ENCODE data around the gene NNAT.
"Not testable (repeated sequence)": the region's sequence is repeated elsewhere in the genome, so short reads cannot be mapped to it uniquely, and the experiment has no call there.

NNAT gene

GRCh38 chr20:37552415-37552814 lies 31.4 kb downstream of the NNAT start:
- Histone ChIP-seq H3K4me1 (ENCODE audit: insufficient read depth, low read length) (peaks cover 5% of the 10 kb centered on the region; the same call in 1 of the 2 replicates), H3K27ac (ENCODE audit: low read length) (no peak overlapping the region), H3K36me3 (ENCODE audit: insufficient read depth, low read depth, low read length) (no peaks in the 10 kb centered on the region), H3K9ac (ENCODE audit: low read depth, low read length) (no peak overlapping the region), H3K4me3 (ENCODE audit: low read length) (no peak overlapping the region), H3K27me3 (ENCODE audit: insufficient read depth, low read length) (no peaks in the 10 kb centered on the region), H3K9me3 (ENCODE audit: insufficient read depth, low read depth, low read length) (no peaks in the 10 kb centered on the region)

GRCh38 chr20:37554721-37555298 lies 33.8 kb downstream of the NNAT start:
- H3K4me3 ChIP-seq (ENCODE audit: low read length); H3K9ac ChIP-seq (ENCODE audit: low read depth, low read length); H3K36me3 ChIP-seq (ENCODE audit: insufficient read depth, low read depth, low read length); H3K9me3 ChIP-seq (ENCODE audit: insufficient read depth, low read depth, low read length); H3K27me3 ChIP-seq (ENCODE audit: insufficient read depth, low read length); H3K27ac ChIP-seq (ENCODE audit: low read length); H3K4me1 ChIP-seq (ENCODE audit: insufficient read depth, low read length): not testable (repeated sequence)

- Histone ChIP-seq H3K9ac (ENCODE audit: low read depth, low read length) (no peak overlapping the region), H3K27ac (ENCODE audit: low read length) (no peak overlapping the region), H3K36me3 (ENCODE audit: insufficient read depth, low read depth, low read length) (no peaks in the 10 kb centered on the region), H3K4me3 (ENCODE audit: low read length) (no peak overlapping the region), H3K27me3 (ENCODE audit: insufficient read depth, low read length) (no peaks in the 10 kb centered on the region), H3K9me3 (ENCODE audit: insufficient read depth, low read depth, low read length) (no peaks in the 10 kb centered on the region), H3K4me1 (ENCODE audit: insufficient read depth, low read length) (no peaks in the 10 kb centered on the region)
Observed at GRCh38 chr20:37556538-37556937, 35.5 kb downstream of the NNAT start.

GRCh38 chr20:37558306-37558705 lies 37.3 kb downstream of the NNAT start:
- Histone ChIP-seq H3K4me1 (ENCODE audit: insufficient read depth, low read length) (no peaks in the 10 kb centered on the region), H3K9ac (ENCODE audit: low read depth, low read length) (no peak overlapping the region), H3K27ac (ENCODE audit: low read length) (no peak overlapping the region), H3K36me3 (ENCODE audit: insufficient read depth, low read depth, low read length) (no peaks in the 10 kb centered on the region), H3K9me3 (ENCODE audit: insufficient read depth, low read depth, low read length) (no peaks in the 10 kb centered on the region), H3K4me3 (ENCODE audit: low read length) (no peak overlapping the region), H3K27me3 (ENCODE audit: insufficient read depth, low read length) (no peaks in the 10 kb centered on the region)

- Histone ChIP-seq H3K27ac (ENCODE audit: low read length) (no peak overlapping the region), H3K4me3 (ENCODE audit: low read length) (no peak overlapping the region), H3K9ac (ENCODE audit: low read depth, low read length) (no peak overlapping the region), H3K4me1 (ENCODE audit: insufficient read depth, low read length) (no peaks in the 10 kb centered on the region), H3K27me3 (ENCODE audit: insufficient read depth, low read length) (peaks cover 2% of the 10 kb centered on the region; the same call in 1 of the 2 replicates), H3K36me3 (ENCODE audit: insufficient read depth, low read depth, low read length) (no peaks in the 10 kb centered on the region), H3K9me3 (ENCODE audit: insufficient read depth, low read depth, low read length) (no peaks in the 10 kb centered on the region)
Observed at GRCh38 chr20:37558779-37559178, 37.7 kb downstream of the NNAT start.

GRCh38 chr20:37559312-37560027 lies 38.4 kb downstream of the NNAT start:
- peaks cover 6% of the 10 kb centered on the region; the same call in 1 of the 2 replicates for H3K27me3 ChIP-seq (ENCODE audit: insufficient read depth, low read length)

GRCh38 chr20:37560629-37561028 lies 39.6 kb downstream of the NNAT start:
- Histone ChIP-seq H3K27me3 (ENCODE audit: insufficient read depth, low read length) (peaks cover 15% of the 10 kb centered on the region), H3K9me3 (ENCODE audit: insufficient read depth, low read depth, low read length) (no peaks in the 10 kb centered on the region), H3K4me3 (ENCODE audit: low read length) (no peak overlapping the region), H3K27ac (ENCODE audit: low read length) (no peak overlapping the region), H3K9ac (ENCODE audit: low read depth, low read length) (no peak overlapping the region), H3K4me1 (ENCODE audit: insufficient read depth, low read length) (0 out of 2 replicates have a peak, but pooled peaks cover 4% of the 10 kb centered on the region), H3K36me3 (ENCODE audit: insufficient read depth, low read depth, low read length) (no peaks in the 10 kb centered on the region)

More at GRCh38 chr20:37559312-37560027, 38.4 kb downstream of the NNAT start:
- Histone ChIP-seq H3K36me3 (ENCODE audit: insufficient read depth, low read depth, low read length) (no peaks in the 10 kb centered on the region), H3K9ac (ENCODE audit: low read depth, low read length) (no peak overlapping the region), H3K4me3 (ENCODE audit: low read length) (no peak overlapping the region), H3K4me1 (ENCODE audit: insufficient read depth, low read length) (no peaks in the 10 kb centered on the region), H3K9me3 (ENCODE audit: insufficient read depth, low read depth, low read length) (no peaks in the 10 kb centered on the region), H3K27ac (ENCODE audit: low read length) (no peak overlapping the region)

- Histone ChIP-seq H3K27me3 (ENCODE audit: insufficient read depth, low read length) (peaks cover 22% of the 10 kb centered on the region), H3K4me1 (ENCODE audit: insufficient read depth, low read length) (peaks cover 7% of the 10 kb centered on the region; the same call in 1 of the 2 replicates), H3K9me3 (ENCODE audit: insufficient read depth, low read depth, low read length) (no peaks in the 10 kb centered on the region), H3K9ac (ENCODE audit: low read depth, low read length) (no peak overlapping the region), H3K27ac (ENCODE audit: low read length) (no peak overlapping the region), H3K4me3 (ENCODE audit: low read length) (no peak overlapping the region), H3K36me3 (ENCODE audit: insufficient read depth, low read depth, low read length) (no peaks in the 10 kb centered on the region)
Observed at GRCh38 chr20:37562695-37563480, 41.8 kb downstream of the NNAT start.

GRCh38 chr20:37564016-37564387 lies 43.0 kb downstream of the NNAT start:
- Histone ChIP-seq H3K4me3 (ENCODE audit: low read length) (no peak overlapping the region), H3K9me3 (ENCODE audit: insufficient read depth, low read depth, low read length) (no peaks in the 10 kb centered on the region), H3K27ac (ENCODE audit: low read length) (no peak overlapping the region), H3K36me3 (ENCODE audit: insufficient read depth, low read depth, low read length) (no peaks in the 10 kb centered on the region), H3K27me3 (ENCODE audit: insufficient read depth, low read length) (peaks cover 22% of the 10 kb centered on the region), H3K9ac (ENCODE audit: low read depth, low read length) (no peak overlapping the region), H3K4me1 (ENCODE audit: insufficient read depth, low read length) (peaks cover 11% of the 10 kb centered on the region; the same call in 1 of the 2 replicates)

- H3K36me3 ChIP-seq (ENCODE audit: insufficient read depth, low read depth, low read length), result no peaks in the 10 kb centered on the region
- peaks cover 11% of the 10 kb centered on the region; the same call in 1 of the 2 replicates for H3K4me1 ChIP-seq (ENCODE audit: insufficient read depth, low read length)
- H3K27ac ChIP-seq (ENCODE audit: low read length), result no peak overlapping the region
- H3K4me3 ChIP-seq (ENCODE audit: low read length), result no peak overlapping the region
- H3K27me3 ChIP-seq (ENCODE audit: insufficient read depth, low read length), result peaks cover 22% of the 10 kb centered on the region
- H3K9me3 ChIP-seq (ENCODE audit: insufficient read depth, low read depth, low read length), result no peaks in the 10 kb centered on the region
- no peak overlapping the region for H3K9ac ChIP-seq (ENCODE audit: low read depth, low read length)
Observed at GRCh38 chr20:37564388-37565133, 43.5 kb downstream of the NNAT start.

- no peak overlapping the region for H3K9ac ChIP-seq (ENCODE audit: low read depth, low read length)
- H3K27me3 ChIP-seq (ENCODE audit: insufficient read depth, low read length), result peaks cover 22% of the 10 kb centered on the region
- peaks cover 11% of the 10 kb centered on the region; the same call in 1 of the 2 replicates for H3K4me1 ChIP-seq (ENCODE audit: insufficient read depth, low read length)
- no peaks in the 10 kb centered on the region for H3K9me3 ChIP-seq (ENCODE audit: insufficient read depth, low read depth, low read length)
- H3K27ac ChIP-seq (ENCODE audit: low read length), result no peak overlapping the region
- H3K4me3 ChIP-seq (ENCODE audit: low read length), result no peak overlapping the region
- no peaks in the 10 kb centered on the region for H3K36me3 ChIP-seq (ENCODE audit: insufficient read depth, low read depth, low read length)
Observed at GRCh38 chr20:37565134-37565811, 44.2 kb downstream of the NNAT start.
